NCI-H2081 (cell line): ENCODE measurements around the gene ASMTL.
"Not testable (repeated sequence)": the region's sequence is repeated elsewhere in the genome, so short reads cannot be mapped to it uniquely, and the experiment has no call there.

ENCODE experiments used
- DNase-seq, 2 experiments: peaks; one replicate each; lab custom pipeline; 2025; lab: John Stamatoyannopoulos, UW

ASMTL gene

DNA sequence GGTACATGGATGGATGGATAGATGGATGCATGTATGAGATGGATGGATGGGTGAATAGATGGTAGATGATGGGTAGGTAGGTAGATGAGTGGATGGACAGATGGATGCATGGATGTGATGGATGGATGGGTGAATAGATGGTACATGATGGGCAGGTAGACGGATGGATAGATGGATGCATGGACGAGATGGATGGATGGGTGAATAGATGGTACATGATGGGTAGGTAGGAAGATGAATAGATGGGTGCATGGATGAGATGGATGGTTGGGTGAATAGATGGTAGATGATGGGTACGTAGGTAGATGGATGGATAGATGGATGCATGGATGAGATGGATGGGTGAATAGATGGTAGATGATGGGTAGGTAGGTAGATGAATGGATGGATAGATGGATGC lies 48.8 kb downstream of the ASMTL start:
- not testable (repeated sequence) for DNase-seq

DNA sequence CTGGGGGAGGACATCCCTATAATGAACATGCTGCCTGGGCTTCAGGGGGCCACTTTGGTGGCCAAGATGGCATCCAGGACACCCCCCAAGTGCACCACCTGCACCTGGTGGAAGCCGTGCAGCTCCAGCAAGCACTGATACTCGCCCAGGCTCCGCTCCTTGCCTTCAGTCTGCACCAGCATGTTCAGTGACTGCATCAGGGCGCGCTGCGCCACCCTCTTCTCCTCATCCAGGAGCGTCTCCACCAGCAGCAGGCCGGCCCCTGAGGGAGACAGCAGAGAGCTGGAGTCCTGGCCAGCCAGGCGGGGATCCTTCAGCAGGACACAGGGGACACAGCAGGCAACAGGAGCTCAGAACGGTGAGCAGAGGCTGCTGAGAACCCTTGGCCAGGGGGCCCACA lies 49.5 kb downstream of the ASMTL start:
- DNase-seq: no peak

DNA sequence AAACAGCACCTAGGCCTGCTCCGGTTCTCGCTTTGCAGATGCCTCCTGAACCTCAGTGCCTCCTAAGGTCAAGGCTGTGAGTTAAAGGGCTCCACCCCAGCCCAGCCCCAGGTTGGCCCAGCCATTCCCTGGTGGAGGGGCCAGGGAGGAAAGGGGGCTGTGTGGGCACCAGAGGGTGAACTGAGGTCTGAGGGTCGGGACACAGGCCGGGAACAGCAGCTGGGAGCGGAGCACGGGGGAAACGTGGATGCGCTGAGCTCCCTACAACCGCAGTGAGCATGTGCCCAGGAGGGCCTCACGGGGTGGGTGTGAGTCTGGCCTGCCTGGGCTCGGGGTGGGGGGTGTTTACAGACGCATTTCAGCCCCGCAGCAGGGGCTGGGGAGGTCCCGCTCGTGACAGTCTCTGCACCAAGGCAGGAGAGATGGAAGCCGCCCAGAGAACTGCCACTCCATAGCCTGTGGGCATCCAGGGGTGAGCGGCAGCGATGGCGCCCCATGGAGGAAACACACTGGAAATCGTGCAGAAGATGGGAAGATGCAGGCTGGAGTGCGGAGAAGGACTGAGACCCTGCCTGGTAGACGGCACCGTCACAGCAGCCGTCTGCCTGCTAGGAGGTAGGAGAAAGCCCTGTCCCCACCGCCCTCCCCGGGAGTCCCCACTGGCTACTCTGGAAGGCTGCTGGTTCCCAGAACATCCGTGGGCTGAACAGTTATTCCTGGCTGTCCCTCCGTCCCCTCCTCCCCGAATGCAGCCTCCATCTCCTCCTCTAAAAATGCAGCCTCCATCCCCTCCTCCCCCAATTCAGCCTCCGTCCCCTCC lies 50.9 kb downstream of the ASMTL start:
- DNase-seq: no peak

DNA sequence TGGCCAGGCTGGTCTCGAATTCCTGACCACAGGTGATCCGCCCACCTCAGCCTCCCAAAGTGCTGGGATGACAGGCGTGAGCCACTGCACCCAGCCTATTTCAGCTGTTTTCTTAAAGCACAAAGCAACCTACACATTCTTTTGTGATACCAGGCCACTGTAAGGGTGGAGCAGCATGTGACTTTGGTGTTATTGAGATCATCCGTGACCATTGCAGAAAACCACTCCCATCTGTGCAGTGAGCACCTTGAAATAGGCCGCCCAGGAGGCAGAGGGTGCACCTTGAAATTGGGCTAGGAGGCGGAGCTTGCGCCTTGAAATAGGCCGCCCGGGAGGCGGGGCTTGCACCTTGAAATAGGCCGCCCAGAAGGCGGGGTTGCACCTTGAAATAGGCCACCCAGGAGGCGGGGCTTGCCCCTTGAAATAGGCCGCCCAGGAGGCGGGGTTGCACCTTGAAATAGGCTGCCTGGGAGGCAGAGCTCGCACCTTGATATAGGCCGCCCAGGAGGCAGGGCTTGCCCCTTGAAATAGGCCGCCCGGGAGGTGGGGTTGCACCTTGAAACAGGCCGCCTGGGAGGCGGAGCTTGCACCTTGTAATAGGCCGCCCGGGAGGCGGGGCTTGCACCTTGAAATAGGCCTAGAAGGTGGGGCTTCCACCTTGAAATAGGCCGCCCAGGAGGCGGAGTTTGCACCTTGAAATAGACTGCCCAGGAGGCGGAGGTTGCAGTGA lies 51.8 kb downstream of the ASMTL start:
- no peak for DNase-seq

DNA sequence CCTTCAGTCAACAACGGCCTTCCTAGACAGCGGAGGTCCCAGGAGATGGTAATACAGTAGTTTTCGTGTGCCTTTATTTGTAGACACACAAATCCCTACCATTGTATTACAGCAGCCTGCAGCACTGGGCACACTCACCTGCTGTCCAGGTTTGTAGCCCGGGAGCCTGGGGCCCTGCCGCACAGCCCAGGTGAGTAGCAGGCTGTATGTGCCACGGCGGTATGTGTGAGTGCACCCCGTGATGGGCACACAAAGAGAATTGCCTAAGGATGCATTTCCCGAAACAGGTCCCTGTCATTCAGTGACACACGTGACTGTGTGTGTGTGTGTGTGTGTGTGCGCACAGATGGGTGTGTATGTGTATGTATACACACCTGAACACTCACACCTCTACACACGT lies 52.7 kb downstream of the ASMTL start:
- no peak for DNase-seq

DNA sequence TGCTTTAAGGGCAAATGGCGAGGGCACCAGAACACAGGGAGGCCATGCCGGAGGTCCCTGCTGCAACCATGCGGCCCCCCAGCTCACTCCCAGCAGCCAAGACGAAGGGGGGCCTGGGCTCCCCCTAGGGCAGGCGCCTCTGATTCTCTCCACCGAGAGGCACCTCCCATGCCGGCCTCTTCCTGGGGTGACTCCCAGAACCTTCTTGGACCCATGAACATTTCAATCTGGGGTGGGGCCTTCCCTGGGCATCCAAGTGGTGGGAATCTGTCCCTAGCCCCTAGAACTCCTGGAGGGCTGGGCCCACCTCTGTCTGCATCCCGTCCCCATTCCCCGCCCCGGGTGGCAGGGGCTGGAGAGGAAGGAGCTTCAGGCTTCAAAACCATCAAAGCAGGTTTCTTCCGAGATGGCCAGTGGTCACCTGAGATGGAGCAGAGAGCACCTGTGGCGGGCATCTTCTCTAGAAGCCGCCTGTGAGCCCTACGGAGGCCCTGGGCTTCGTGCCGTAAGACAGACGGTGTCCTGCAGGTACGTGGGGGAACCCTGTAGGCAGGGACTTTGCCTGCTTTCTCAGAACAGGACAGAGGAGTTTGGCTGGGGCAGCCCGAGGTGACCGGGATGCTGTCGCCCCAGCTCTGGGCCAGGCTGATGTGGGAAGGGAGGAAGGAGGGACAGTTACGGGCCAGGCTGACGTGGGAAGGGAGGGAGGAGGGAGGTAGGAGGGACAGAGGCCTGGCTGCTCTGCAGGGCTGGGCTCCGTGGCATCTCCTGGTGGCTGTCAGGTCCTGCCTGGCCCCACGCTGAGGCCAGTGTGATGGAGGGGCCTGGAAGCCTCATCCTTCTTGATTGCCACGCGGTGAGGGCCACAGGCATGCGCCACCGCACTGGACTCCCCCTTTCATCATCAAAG lies 54.0 kb downstream of the ASMTL start:
- DNase-seq: no peak

DNA sequence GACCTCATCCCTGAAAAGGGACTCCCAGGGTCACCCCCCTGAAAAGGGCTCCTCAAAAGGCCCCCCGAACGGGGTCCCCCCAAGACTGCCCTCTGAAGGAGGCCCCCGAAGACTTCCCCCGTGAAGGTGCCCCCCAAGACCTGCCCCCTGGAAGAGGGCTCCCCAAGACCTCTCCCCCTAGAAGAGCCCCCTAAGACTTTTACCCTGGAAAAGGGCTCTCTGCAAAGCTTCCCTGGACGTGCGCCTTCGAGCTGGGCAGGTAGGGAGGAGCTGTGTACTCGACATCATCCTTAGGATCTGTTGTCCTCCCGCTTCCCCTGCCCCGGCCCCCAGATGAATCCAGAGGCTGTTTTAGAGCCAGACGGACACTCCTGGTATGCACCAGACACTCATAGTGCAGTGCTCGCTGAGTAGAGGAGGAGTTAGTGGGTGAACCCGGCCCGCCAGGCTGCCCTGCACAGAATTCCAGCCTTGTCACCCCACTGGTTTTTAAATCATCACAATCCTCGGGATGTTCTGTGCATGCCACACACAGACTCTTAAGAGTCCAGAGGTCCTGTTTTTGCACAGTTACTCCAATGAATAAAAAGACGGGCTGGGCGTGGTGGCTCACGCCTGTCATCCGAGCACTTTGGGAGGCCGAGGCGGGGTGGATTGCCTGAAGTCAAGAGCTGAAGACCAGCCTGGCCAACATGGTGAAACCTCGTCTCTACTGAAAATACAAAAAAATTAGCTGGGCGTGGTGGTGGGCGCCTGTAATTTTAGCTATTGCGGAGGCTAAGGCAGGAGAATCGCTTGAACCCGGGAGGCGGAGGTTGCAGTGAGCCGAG lies 55.1 kb downstream of the ASMTL start:
- no peak for DNase-seq

DNA sequence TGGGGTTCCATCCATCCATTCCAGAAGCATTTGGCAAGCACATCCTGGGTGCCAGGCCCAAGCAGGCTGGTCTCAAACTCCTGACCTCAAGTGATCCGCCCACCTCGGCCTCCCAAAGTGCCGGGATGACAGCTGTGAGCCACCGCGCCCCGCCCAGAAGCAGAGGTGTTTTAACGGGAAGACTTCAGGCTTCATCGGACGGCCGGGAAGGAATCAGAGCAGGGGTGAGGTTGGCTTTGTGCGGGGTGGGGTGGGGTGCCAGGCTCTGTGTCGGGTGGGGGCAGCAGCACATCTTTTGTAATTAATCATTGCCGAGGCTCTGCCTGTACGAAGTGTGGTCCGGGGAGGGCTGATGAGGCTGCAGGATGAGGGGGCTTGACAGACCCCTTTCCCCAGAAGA lies 55.7 kb downstream of the ASMTL start:
- no peak for DNase-seq

DNA sequence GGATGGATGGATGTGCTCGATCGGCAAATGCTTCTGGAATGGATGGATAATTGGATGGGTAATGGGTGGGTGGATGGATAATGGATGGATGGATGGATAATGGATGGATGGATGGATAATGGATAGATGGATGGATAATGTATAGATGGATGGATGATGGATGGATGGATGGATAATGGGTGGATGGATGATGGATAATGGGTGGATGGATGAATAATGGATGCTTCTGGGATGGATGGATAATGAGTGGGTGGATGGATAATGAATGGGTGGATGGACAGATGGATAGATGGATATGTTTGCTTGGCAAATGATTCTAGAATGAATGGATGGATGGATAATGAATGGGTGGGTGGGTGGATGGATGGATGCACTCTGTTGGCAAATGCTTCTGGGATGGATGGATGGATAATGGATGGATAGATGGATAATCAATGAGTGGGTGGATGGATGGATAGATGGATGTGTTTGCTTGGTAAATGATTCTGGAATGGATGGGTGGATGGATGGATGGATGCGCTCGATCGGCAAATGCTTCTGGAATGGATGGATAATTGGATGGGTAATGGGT lies 57.0 kb downstream of the ASMTL start:
- no peak for DNase-seq

DNA sequence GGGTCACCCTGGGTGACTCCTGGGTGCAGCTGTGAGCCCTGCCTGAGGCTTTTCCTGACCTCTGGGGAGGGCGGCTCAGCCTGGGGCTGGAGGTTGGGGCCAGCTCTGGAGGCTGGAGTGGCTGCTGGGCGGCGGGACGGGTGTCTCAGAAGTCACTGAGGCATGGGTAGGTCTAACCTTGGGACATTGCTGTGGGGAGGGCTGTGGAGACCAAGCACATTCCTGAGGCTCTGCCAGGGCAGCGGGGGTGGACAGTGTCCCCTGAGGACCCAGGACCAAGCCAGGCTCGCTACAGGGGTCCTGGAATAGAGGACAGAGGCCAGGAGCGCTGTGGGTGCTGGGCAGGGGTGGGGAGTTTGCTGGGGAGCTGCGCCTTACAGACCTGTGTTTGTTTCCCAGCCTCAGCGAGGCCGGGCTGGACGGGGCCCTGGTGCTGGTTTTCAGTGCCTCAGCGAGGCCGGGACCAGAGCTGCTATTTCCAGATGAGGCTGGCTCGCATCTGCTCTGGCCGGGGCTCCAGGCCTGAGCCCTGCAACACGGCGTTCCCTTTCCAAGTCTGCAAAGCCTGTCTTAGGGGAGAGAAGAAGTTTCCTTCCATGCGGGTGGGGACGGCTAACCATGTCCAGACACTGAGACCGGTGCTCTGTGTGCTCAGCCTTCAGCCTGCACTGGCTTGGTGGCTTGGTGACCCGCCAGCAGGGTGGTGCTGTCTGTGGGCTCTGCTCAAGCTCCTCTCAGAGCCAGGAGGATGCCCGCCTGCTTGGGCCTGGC lies 57.8 kb downstream of the ASMTL start:
- DNase-seq: no peak

DNA sequence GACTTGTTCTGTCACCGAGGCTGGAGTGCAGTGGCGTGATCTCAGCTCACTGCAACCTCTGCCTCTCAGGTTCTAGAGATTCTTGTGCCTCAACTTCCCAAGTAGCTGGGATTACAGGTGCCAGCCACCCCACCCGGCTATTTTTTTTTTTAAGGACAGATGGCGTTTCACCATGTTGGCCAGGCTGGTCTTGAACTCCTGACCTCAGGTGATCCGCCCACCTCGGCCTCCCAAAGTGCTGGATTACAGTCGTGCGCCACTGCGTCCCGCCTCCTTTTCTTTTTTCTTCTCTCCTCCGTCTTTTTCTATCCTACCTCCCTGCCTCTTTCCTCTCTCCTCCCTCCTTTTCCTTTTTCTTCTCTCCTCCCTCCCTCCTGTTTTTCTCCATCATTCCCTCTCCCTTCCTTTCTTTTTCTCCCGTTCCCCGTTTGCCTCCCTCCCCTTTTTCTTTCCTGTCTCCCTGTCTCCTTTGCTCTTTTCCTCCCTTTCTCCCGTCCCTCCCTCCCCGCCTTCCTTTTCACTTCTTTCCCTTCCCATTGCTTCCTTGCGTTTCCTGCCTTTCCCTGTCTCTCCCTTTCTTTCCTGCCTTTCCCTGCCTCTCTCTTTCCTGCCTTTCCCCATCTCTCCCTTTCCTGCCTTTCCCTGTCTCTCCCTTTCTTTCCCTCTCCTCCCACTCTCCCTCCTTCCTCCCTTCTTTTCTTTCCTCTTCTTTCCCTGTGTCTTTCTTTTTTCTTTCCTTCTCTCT lies 58.7 kb downstream of the ASMTL start:
- DNase-seq: no peak

DNA sequence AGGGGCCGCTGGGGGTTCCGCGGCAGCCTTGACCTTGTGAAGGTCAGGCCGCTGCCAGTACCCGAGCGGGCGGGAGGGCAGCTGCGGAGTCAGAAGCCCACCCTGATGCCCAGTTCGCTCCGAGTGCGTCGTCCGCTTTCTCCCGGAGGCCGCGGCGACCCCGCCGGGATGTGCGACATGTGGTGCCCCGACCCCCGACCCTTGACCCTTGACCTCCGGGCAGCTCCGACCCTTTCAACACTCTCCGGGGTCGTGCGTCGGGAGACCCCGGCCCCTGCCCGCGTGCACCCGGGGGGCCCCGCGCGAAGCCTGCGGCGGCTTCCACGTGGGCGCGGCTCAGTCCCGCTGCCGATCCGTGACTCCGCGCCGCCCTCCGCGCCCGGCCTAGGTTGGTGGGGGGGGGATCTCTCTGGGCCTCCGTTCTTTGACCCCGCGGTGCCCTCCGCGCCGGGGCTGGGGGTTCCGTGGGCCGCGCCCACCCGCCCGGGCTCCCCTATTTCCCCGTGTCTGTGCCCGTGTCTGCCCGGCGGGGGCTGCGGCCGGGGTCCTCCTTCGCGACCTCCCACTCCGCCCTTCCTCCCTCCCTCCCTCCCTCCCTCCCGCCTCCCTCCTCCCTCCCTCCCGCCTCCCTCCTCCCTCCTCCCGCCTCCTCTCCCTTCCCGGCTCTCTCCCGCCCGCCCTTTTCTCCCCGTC lies 60.2 kb downstream of the ASMTL start:
- no peak for DNase-seq

DNA sequence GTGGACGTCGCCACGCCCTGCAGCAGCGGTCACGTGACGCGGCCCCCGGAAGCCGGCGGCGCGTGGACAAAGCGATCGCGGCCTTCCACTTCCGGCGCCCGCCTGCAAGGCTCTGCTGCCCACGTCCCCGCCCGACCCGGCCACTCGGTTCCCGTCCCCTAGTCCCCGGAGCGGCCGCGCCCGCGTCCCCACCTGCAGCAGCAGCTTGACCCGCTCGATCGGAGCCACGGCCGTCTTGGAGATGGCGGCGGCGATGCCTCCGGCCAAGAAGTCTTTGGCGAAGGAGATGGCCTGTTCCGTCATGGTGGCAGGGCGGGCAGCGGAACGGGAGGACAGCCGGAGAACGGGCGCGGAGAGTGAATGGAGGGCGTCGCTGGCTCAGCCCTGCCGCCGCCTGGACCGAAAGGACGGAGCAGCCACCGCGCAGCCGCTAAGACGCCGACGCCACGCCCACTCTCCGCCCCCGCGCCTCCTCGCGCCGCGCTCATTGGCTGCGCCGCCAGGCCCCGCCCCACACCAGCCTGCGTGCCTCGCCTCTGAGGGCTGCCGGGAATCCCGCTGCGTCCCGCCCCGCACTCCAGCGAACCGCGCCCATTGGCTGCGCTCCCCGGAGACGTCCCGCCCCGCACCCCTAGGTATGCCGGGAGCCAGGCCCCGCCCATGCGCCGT lies 60.9 kb downstream of the ASMTL start, which contains the start of gene SLC25A6:
Gene SLC25A6, minus strand, starts transcription at position 407 of the 669 bp plus-strand sequence. Its CDS starts 104 bp downstream, at position 303.
- DNase-seq: no peak

DNA sequence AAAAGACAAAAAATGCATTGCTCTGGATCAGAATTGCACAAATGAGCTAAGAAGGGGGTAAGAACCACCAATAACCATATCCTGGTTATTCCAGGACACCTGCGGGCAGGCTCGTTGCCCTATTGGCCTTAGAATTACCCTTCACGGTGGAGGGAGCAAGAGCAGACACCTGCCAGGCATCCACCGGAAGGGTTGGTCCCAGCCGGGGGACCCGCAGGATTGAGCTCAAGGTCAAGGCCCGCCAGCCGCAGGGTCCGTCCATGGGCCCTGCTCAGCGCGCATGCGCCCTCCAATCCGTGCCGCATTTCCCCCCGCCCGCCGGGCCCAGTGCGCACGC lies 61.4 kb downstream of the ASMTL start:
- no peak for DNase-seq

DNA sequence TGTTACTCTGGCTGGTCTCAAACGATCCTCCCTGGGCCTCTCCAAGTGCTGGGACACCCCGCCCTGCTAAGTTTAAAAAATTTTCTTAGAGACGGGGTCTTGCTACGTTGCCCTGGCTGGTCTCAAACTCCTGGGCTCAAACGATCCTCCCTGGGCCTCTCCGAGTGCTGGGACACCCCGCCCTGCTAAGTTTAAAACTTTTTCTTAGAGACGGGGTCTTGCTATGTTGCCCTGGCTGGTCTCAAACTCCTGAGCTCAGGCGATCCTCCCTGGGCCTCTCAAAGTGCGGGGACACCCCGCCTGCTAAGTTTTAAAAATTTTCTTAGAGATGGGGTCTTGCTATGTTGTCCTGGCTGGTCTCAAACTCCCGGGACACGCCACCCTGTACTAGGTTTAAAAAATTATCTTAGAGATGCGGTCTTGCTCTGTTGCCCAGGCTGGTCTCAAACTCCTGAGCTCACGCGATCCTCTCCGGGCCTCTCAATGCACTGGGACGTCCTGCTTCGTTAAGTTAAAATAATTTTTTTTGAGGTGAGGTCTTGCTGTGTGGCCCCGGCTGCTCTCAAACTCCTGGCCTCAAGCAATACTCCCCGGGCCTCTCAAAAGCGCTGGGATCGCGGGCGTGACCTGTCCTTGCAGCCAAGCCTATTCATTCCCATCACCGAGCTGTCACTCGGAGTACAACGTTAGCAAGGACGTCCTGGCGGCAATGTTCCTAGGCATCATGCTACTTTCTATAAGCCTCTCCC lies 61.9 kb downstream of the ASMTL start:
- no peak for DNase-seq

DNA sequence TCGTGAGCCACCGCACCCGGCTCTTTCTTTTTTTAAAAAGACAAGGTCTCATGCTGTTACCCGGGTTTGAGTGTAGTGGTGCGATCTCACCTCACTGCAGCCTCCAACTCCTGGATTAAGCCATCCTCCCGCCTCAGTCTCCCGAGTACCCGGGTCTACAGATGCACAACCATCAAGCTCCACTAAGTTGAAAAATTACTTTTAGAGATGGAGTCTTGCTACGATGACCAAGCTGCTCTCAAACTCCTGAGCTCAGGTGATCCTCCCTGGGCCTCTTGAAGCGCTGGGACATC lies 62.8 kb downstream of the ASMTL start:
- no peak for DNase-seq

DNA sequence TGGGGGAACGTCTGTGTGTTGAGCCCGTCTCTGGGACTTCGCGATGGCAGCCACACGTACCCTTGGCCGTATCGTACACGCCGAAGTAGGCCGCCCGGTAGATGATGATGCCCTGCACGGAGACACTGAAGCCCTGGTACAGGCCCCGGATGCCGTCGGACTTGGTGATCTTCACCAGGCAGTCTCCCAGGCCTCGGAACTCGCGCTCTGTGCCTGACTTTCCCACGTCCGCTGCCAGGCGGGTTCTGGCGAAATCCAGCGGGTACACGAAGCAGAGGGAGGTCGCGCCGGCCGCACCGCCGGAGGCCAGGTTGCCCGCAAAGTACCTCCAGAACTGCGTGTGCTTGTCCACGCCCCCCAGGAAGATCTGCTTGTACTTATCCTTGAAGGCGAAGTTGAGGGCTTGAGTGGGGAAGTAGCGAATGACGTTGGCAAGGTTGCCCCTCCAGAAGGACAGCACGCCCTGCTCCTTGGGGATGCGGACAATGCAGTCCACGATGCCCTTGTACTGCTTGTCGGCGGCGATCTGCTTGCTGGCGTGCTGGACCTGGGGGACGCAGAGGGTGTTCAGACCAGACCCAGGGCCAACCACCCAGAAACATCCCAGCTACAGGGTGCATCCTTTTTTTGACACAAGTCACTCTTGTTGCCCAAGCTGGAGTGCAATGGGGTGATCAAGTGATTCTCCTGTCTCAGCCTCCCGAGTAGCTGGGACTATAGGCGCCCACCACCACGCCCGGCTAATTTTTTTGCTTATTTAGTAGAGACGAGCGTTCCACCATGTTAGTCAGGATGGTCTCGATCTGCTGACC lies 63.3 kb downstream of the ASMTL start:
- DNase-seq: no peak
